Measurements from ENCODE around the gene MYZAP. TPM values are rescaled to one million over a fixed set of nuclear protein-coding genes. Genes with fewer than 3 reads are reported as not detected.

Gene MYZAP
- total and polyA plus RNA-seq, 2 experiments from 2014 or later, result 143 to 175 TPM

DNA sequence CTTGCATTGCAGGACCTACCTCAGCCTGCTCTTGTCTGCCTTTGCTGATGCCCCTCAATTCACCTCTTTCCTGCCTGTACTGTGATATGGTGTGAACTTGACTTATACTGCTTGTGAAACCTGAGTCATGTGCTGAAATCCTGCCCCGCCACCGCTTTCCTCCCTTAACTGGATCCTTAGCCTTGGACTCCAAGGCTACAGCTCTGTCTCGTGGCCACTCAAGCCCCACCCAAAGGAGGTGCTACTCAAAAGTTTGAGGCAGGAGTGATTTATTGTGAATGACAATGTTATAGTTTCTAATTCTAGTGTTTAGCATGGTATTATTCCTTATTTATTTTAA lies 56.1 kb downstream of the MYZAP start:
- Histone ChIP-seq H3K27me3 (no peaks in the 10 kb centered on the region), H3K9me3 (ENCODE audit: low read depth) (no peaks in the 10 kb centered on the region), H3K4me1 (ENCODE audit: low read depth) (peaks cover 11% of the 10 kb centered on the region), H3K36me3 (peaks cover 27% of the 10 kb centered on the region), H3K27ac (peak overlapping the region; percentile 68), H3K4me3 (no peak overlapping the region)
- TF ChIP-seq CTCF (IDR thresholded peaks at IDR 0.05; ENCODE audit: low read depth, low read length), result no peak
- peak; percentile 26 to 53 for DNase-seq (ENCODE audit: low read depth in 1 of 2, low spot score in 1 of 2)

- Histone ChIP-seq H3K4me3 (no peak overlapping the region), H3K36me3 (peaks cover 22% of the 10 kb centered on the region), H3K27ac (no peak overlapping the region), H3K4me1 (ENCODE audit: low read depth) (peaks cover 11% of the 10 kb centered on the region), H3K27me3 (no peaks in the 10 kb centered on the region), H3K9me3 (ENCODE audit: low read depth) (no peaks in the 10 kb centered on the region)
- no peak for TF ChIP-seq CTCF (IDR thresholded peaks at IDR 0.05; ENCODE audit: low read depth, low read length)
- DNase-seq (ENCODE audit: low read depth in 1 of 2, low spot score in 1 of 2), result peak in 1 of 2 donors; percentile 61
Observed at GRCh38 chr15:57649138-57649537, 57.4 kb downstream of the MYZAP start.

DNA sequence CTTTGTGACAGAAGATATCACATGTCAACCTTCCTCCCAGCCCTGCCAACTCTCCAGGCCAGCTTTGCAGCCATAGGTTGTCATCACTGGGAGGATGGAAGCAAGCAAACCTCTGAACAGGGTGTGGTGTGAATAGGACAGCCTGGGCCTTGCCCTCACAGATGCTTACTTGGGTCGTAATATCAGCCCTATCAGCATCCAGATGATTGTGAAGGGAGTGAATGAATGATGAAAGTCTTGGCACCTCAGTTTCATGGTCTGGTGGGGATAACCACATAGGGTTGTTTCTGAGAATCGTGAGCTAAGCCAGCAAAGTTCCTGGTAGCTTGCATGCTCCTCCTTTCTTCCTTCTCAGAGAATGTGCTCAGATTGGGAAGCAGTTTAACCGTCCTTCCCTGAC lies 59.7 kb downstream of the MYZAP start:
- Histone ChIP-seq H3K4me1 (ENCODE audit: low read depth) (peaks cover 22% of the 10 kb centered on the region), H3K27ac (no peak overlapping the region), H3K27me3 (no peaks in the 10 kb centered on the region), H3K9me3 (ENCODE audit: low read depth) (no peaks in the 10 kb centered on the region), H3K4me3 (no peak overlapping the region), H3K36me3 (peaks cover 21% of the 10 kb centered on the region)
- TF ChIP-seq CTCF (IDR thresholded peaks at IDR 0.05; ENCODE audit: low read depth, low read length), result no peak
- no peak for DNase-seq (ENCODE audit: low read depth in 1 of 2, low spot score in 1 of 2)

DNA sequence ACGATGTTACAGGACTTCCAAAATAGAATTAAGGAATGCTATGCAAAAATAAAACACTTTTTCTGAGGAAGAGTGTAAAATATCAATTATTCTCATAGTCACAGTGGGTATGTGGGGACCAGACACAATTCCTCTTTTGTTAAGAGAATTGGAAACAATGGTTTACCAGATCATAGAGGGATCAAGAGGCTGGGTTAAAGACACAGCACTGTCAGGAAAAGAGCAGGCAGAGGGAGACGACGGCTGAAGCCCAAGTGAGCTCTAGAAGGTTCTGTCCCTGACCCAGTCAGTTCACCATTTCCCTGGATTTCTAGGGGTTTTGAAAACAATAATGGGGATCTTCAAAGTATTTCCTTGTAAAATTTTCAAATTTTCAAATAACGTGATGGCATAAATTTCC lies 60.8 kb downstream of the MYZAP start:
- Histone ChIP-seq H3K36me3 (peaks cover 15% of the 10 kb centered on the region), H3K9me3 (ENCODE audit: low read depth) (no peaks in the 10 kb centered on the region), H3K4me3 (no peak overlapping the region), H3K27ac (no peak overlapping the region), H3K4me1 (ENCODE audit: low read depth) (peaks cover 17% of the 10 kb centered on the region), H3K27me3 (no peaks in the 10 kb centered on the region)
- DNase-seq (ENCODE audit: low read depth in 1 of 2, low spot score in 1 of 2), result no peak
- no peak for TF ChIP-seq CTCF (IDR thresholded peaks at IDR 0.05; ENCODE audit: low read depth, low read length)

DNA sequence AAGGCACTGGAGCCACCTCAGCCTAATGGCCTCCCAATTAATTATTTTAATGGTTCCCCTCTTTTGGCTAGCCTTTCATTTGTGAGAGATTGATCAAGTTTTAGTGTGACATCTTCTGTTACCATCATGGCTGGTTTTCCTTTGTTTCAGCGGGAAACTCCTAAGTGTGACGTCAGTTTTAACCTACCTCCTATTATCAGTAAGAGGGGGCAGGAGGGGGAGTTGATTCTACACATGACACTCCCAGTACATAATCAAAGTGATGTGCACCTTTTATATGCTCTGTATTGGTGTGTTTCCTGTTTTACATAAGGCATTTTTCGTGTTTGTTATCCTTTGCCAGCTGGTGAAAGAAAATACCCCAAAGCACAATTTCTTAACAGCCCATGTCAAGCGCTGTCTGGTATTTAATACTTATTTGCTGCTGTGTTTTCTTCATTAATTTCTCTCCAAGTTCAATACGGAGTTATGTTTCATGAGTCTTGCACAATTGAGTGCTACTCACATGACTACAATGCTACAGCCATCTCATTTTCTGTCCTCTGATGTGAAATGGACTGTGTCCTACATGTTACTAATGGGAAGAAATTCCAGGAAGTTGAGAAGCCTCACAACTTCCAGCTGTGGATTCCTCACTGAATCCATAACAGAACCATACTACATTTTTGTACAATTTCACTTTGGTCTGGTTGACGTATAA lies 62.6 kb downstream of the MYZAP start:
- Histone ChIP-seq H3K9me3 (ENCODE audit: low read depth) (no peaks in the 10 kb centered on the region), H3K27me3 (no peaks in the 10 kb centered on the region), H3K4me1 (ENCODE audit: low read depth) (peaks cover 11% of the 10 kb centered on the region), H3K4me3 (no peak overlapping the region), H3K36me3 (peaks cover 12% of the 10 kb centered on the region), H3K27ac (no peak overlapping the region)
- TF ChIP-seq CTCF (IDR thresholded peaks at IDR 0.05; ENCODE audit: low read depth, low read length), result no peak
- DNase-seq (ENCODE audit: low read depth in 1 of 2, low spot score in 1 of 2), result peak in 1 of 2 donors; percentile 61

All from cardiac muscle cell (in vitro differentiated cells and primary cell).